Endometrium (tissue), 2 donors: ENCODE measurements around the gene CISD1.

Experiments used
- FAIRE-seq: peaks from 2 replicates; lab custom pipeline; 2012; peaks lifted over from hg19 to GRCh38; lab: Jason Lieb, UNC
- donor health status: control.
- donor health status: control.

CISD1 gene

DNA sequence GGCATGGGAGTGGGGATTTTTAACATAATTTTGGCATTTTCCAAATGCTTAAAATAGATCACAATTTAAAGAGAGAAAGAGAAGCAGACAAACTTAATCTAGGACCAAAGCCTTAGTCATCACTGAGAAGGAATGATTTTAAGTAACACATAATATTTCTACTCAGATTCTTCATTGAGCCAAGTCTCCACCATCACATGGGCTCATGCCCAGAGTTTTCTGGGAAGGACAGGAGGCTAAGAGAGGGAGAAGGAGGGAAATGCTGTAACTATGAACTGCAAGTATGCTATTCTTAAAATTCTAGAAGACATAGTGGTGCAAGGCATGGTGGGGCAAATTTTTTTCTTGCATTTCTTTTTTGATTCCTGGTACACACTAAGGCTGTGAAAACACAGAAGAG is 42.1 kb downstream of the CISD1 start:
- no peak for FAIRE-seq

GRCh38 chr10:58316874-58317273 is 47.9 kb downstream of the CISD1 start:
- FAIRE-seq: no peak

DNA sequence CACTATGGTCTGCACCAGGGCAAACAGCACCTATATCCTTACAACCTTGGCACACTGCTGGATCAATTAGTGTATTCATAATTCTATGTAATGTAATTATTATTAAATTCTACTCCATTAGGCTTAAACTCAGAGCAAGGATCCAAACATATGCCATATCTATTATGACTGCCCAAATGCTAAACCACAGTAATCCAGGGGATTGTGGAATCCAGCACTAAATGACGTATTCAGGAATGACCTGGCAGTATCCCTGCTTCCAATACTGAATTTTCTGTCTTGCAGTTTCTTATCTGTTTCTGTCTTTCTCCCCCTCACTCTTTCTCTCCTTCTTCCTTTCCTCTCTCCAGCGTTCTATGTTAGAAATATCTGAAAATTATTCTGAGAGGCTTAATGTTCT is 49.4 kb downstream of the CISD1 start:
- FAIRE-seq: no peak

DNA sequence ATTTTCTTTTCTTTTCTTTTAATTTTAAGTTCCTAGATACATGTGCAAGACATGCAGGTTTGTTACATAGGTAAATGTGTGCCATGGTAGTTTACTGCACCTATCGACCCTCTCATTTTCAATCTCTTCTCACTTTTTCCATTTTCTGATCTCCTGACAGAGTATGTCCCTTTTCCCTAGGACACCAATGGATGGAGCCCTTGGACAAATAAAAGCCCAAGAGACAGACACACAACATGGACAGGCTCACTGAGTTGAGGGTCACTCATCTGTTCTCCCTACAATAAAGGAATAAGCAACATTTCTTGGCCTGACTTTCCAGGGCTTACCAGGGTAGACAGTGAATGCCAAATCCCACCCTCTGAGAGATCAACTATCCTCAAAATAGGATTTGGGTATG is 50.6 kb downstream of the CISD1 start:
- no peak for FAIRE-seq

GRCh38 chr10:58320351-58321049 is 51.5 kb downstream of the CISD1 start:
- FAIRE-seq: no peak

- no peak for FAIRE-seq
These were observed 53.3 kb downstream of the CISD1 start for GRCh38 chr10:58322072-58322834.

DNA sequence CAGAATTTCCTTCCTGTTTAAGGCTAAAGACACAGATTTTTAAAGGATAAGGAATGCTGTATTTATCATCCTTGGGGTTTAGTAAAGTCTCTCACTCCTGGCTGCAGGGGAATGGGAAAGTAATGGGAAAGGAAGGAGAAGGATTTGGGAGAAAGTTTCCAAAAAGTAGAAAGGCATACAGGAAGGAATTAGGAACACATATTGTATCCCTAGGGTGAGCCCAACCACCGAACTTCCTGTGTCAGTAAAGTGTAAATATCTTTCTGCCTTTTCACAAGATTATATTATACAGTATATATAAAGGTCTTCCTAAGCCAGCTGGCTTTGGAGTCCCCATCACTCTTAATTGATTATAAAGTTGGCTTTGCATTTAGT is 53.9 kb downstream of the CISD1 start:
- no peak for FAIRE-seq

DNA sequence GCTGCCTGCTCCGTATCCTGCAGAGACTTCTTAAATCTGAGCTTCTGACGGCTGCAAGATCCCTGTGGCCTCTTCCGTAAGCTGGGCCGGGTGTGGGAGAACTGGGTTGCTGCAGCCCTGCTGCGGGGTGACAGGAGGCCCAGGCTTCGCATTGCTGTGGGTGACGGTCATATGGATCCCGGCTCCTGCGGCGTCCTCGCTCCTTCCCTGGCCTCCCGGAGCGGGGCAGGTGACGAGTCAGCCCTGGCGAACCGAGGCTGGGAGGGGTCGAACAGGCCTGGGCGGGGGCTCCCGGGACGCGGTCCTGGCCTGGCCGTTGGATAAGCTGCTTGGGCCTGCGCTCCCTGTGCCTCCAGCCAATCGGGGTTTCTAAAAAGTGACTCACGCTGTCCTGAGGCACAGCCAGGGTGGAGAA is 58.0 kb downstream of the CISD1 start:
- no peak for FAIRE-seq

GRCh38 chr10:58328233-58328632 is 59.3 kb downstream of the CISD1 start:
- FAIRE-seq: no peak

- FAIRE-seq: no peak
These were observed 61.5 kb downstream of the CISD1 start for GRCh38 chr10:58330431-58330830.

DNA sequence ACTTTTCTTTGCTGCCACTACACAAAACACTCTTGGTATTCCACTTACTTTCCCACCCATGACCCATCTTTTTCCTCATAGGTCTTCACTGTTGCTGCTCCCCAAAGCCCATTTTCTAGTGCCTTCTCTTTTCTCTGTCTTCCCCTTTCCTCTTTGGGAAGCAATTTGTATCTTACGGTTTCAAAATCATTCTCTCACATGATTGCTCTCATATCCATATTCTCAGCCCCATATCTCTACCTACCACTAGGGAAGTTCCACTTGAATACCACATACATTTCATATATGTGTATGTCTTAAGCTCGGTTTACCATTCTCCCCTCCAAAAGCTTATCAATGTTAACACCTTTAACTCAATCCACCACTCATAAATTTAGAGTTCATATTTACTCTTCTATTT is 62.7 kb downstream of the CISD1 start:
- FAIRE-seq: no peak

GRCh38 chr10:58334817-58335305 is 65.9 kb downstream of the CISD1 start, which contains the start of gene UBE2D1:
UBE2D1 (plus strand) TSS chr10:58335006; CDS start chr10:58335202, 196 bp downstream.
- no peak for FAIRE-seq

- FAIRE-seq: no peak
These were observed 66.5 kb downstream of the CISD1 start for GRCh38 chr10:58335306-58336005.

DNA sequence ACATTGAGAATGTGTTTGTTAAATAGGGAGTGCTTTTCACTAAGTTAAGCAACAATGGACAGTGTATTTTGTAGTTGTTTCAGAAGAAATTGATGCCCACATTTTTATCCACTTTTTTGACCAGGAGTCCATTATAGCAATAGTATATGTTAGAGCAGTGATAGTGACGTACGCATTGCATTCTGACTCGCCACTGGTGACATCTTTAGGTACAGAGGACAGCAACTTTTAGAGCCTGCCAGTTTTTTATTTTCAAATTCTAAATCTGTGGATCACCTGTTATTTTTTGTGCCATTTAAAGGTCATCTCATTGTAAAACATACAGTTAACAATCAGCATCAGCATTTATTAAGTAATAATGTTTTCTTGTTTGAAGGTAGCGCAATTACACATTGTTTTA is 67.3 kb downstream of the CISD1 start:
- FAIRE-seq: no peak
